Smooth muscle cell (in vitro differentiated cells): ENCODE data around the gene KRT85. TPM values are rescaled to one million over a fixed set of nuclear protein-coding genes. Genes with fewer than 3 reads are reported as not detected.

Experiments
- DNase-seq: peaks from one replicate; lab custom pipeline; 2025; ENCODE audit not compliant: unreplicated experiment; lab: John Stamatoyannopoulos, UW
- H2AFZ ChIP-seq: fragments of 200-600 bp; sonication (generic); 2 replicates; pipeline ENCODE4 v1.6.0; 2016; ENCODE audit warnings: antibody characterized with exemption, low read depth, mild to moderate bottlenecking
- H3F3A ChIP-seq: fragments of 200-600 bp; sonication (generic); 2 replicates; pipeline ENCODE4 v1.6.0; 2017; ENCODE audit warnings: antibody characterized with exemption, low read depth
- H3K27ac ChIP-seq: fragments of 200-600 bp; sonication (generic); 2 replicates; pipeline ENCODE4 v1.5.1; 2016; ENCODE audit warnings: low read depth, mild to moderate bottlenecking
- H3K27me3 ChIP-seq: fragments of 200-600 bp; sonication (generic); 2 replicates; pipeline ENCODE4 v1.6.1; 2016; ENCODE audit warnings: low read depth, mild to moderate bottlenecking
- H3K36me3 ChIP-seq: fragments of 200-600 bp; sonication (generic); 2 replicates; pipeline ENCODE4 v1.5.1; 2016; ENCODE audit warnings: low read depth
- H3K4me1 ChIP-seq: fragments of 200-600 bp; sonication (generic); 2 replicates; pipeline ENCODE4 v1.5.1; 2016; ENCODE audit warnings: low read depth
- H3K4me2 ChIP-seq: fragments of 200-600 bp; sonication (generic); 2 replicates; pipeline ENCODE4 v1.6.0; 2016; ENCODE audit warnings: mild to moderate bottlenecking
- H3K4me3 ChIP-seq: fragments of 200-600 bp; sonication (generic); 2 replicates; pipeline ENCODE4 v1.5.1; 2016; ENCODE audit warnings: mild to moderate bottlenecking
- H3K79me2 ChIP-seq: fragments of 200-600 bp; sonication (generic); 2 replicates; pipeline ENCODE4 v1.6.0; 2016; ENCODE audit warnings: low read depth, mild to moderate bottlenecking
- H3K9ac ChIP-seq: fragments of 200-600 bp; sonication (generic); 2 replicates; pipeline ENCODE4 v1.6.0; 2016; ENCODE audit warnings: low read depth
- H3K9me3 ChIP-seq: fragments of 200-600 bp; sonication (generic); replicated peaks from 2 replicates; pipeline ENCODE4 v1.5.1; 2016; ENCODE audit warnings: low read depth
- H4K20me1 ChIP-seq: fragments of 200-600 bp; sonication (generic); 2 replicates; pipeline ENCODE4 v1.6.0; 2016; ENCODE audit warnings: low read depth
- CTCF ChIP-seq: fragments of 200-600 bp; sonication (generic); IDR thresholded peaks from 2 replicates; pipeline ENCODE4 v1.5.1; 2017; ENCODE audit warnings: borderline replicate concordance, mild to moderate bottlenecking, antibody characterized with exemption; ENCODE audit not compliant: insufficient read depth, poor library complexity, severe bottlenecking
- WGBS: methylation state at CpG from one replicate; pipeline ENCODE4 v1.1.7; 2016; ENCODE audit warnings: low lambda C conversion rate; 5-methylcytosine and 5-hydroxymethylcytosine counted together
- polyA plus RNA-seq: library from polyadenylated mRNA; unstranded; fragments of >200 nt; fragmentation: Nextera tagmentation; extraction: Ambion mirVana; gene quantifications from 2 replicates; pipeline ENCODE4 v1.2.1, GENCODE V29; 2016
- total RNA-seq: library from RNA; depleted of rRNA; stranded (reverse); fragments of >200 nt; gene quantifications from 2 replicates; pipeline ENCODE4 v1.2.3, GENCODE V29; 2014

KRT85 gene
- total and polyA plus RNA-seq, 2 experiments from 2014 or later: not detected

GRCh38 chr12:52352951-52353350, 14.3 kb downstream of the KRT85 start:
- H3K36me3 ChIP-seq: no peaks in the 10 kb centered on the region
- H3K27ac ChIP-seq: no peak overlapping the region
- H3F3A ChIP-seq: no peaks in the 10 kb centered on the region
- peaks cover 54% of the 10 kb centered on the region for H3K27me3 ChIP-seq
- no peak for TF ChIP-seq CTCF
- H3K4me1 ChIP-seq: no peaks in the 10 kb centered on the region
- H3K9me3 ChIP-seq: no peaks in the 10 kb centered on the region
- no peaks in the 10 kb centered on the region for H3K79me2 ChIP-seq
- H3K4me2 ChIP-seq: no peak overlapping the region
- WGBS: 85% methylated on average over 2 of the region's 2 CpGs
- no peak overlapping the region for H3K4me3 ChIP-seq
- no peak overlapping the region for H2AFZ ChIP-seq
- no peak for DNase-seq
- no peak overlapping the region for H3K9ac ChIP-seq
- no peaks in the 10 kb centered on the region for H4K20me1 ChIP-seq

- no peaks in the 10 kb centered on the region for H3K79me2 ChIP-seq
- H3K4me2 ChIP-seq: no peak overlapping the region
- H3K36me3 ChIP-seq: no peaks in the 10 kb centered on the region
- H3K4me3 ChIP-seq: no peak overlapping the region
- no peak overlapping the region for H3K27ac ChIP-seq
- no peak for DNase-seq
- TF ChIP-seq CTCF: no peak
- H3K9me3 ChIP-seq: no peaks in the 10 kb centered on the region
- H4K20me1 ChIP-seq: no peaks in the 10 kb centered on the region
- no peaks in the 10 kb centered on the region for H3K4me1 ChIP-seq
- no peak overlapping the region for H3K9ac ChIP-seq
- H3F3A ChIP-seq: no peaks in the 10 kb centered on the region
- 84% methylated on average over 9 of the region's 9 CpGs for WGBS
- no peak overlapping the region for H2AFZ ChIP-seq
- peaks cover 54% of the 10 kb centered on the region for H3K27me3 ChIP-seq
Measured at GRCh38 chr12:52351196-52352059, 15.9 kb downstream of the KRT85 start.

- 97% methylated on average over 5 of the region's 5 CpGs for WGBS
- Histone ChIP-seq H4K20me1 (no peaks in the 10 kb centered on the region), H3K27me3 (peaks cover 54% of the 10 kb centered on the region), H3K9me3 (no peaks in the 10 kb centered on the region), H3K4me1 (no peaks in the 10 kb centered on the region), H3F3A (no peaks in the 10 kb centered on the region), H3K4me2 (no peak overlapping the region), H3K4me3 (no peak overlapping the region), H3K79me2 (no peaks in the 10 kb centered on the region), H3K27ac (no peak overlapping the region), H3K36me3 (no peaks in the 10 kb centered on the region), H3K9ac (no peak overlapping the region), H2AFZ (no peak overlapping the region)
- TF ChIP-seq CTCF: no peak
- DNase-seq: no peak
Measured at GRCh38 chr12:52350786-52351185, 16.5 kb downstream of the KRT85 start.
